Smooth muscle cell (in vitro differentiated cells): ENCODE measurements around the gene TMEM260. TPM values are rescaled to one million over a fixed set of nuclear protein-coding genes. Genes with fewer than 3 reads are reported as not detected.

Experiments
- DNase-seq: peaks from one replicate; lab custom pipeline; 2025; ENCODE audit not compliant: unreplicated experiment; lab: John Stamatoyannopoulos, UW
- H2AFZ ChIP-seq: fragments of 200-600 bp; sonication (generic); 2 replicates; pipeline ENCODE4 v1.6.0; 2016; ENCODE audit warnings: antibody characterized with exemption, low read depth, mild to moderate bottlenecking
- H3F3A ChIP-seq: fragments of 200-600 bp; sonication (generic); 2 replicates; pipeline ENCODE4 v1.6.0; 2017; ENCODE audit warnings: antibody characterized with exemption, low read depth
- H3K27ac ChIP-seq: fragments of 200-600 bp; sonication (generic); 2 replicates; pipeline ENCODE4 v1.5.1; 2016; ENCODE audit warnings: low read depth, mild to moderate bottlenecking
- H3K27me3 ChIP-seq: fragments of 200-600 bp; sonication (generic); 2 replicates; pipeline ENCODE4 v1.6.1; 2016; ENCODE audit warnings: low read depth, mild to moderate bottlenecking
- H3K36me3 ChIP-seq: fragments of 200-600 bp; sonication (generic); 2 replicates; pipeline ENCODE4 v1.5.1; 2016; ENCODE audit warnings: low read depth
- H3K4me1 ChIP-seq: fragments of 200-600 bp; sonication (generic); 2 replicates; pipeline ENCODE4 v1.5.1; 2016; ENCODE audit warnings: low read depth
- H3K4me2 ChIP-seq: fragments of 200-600 bp; sonication (generic); 2 replicates; pipeline ENCODE4 v1.6.0; 2016; ENCODE audit warnings: mild to moderate bottlenecking
- H3K4me3 ChIP-seq: fragments of 200-600 bp; sonication (generic); 2 replicates; pipeline ENCODE4 v1.5.1; 2016; ENCODE audit warnings: mild to moderate bottlenecking
- H3K79me2 ChIP-seq: fragments of 200-600 bp; sonication (generic); 2 replicates; pipeline ENCODE4 v1.6.0; 2016; ENCODE audit warnings: low read depth, mild to moderate bottlenecking
- H3K9ac ChIP-seq: fragments of 200-600 bp; sonication (generic); 2 replicates; pipeline ENCODE4 v1.6.0; 2016; ENCODE audit warnings: low read depth
- H3K9me3 ChIP-seq: fragments of 200-600 bp; sonication (generic); replicated peaks from 2 replicates; pipeline ENCODE4 v1.5.1; 2016; ENCODE audit warnings: low read depth
- H4K20me1 ChIP-seq: fragments of 200-600 bp; sonication (generic); 2 replicates; pipeline ENCODE4 v1.6.0; 2016; ENCODE audit warnings: low read depth
- CTCF ChIP-seq: fragments of 200-600 bp; sonication (generic); IDR thresholded peaks from 2 replicates; pipeline ENCODE4 v1.5.1; 2017; ENCODE audit warnings: borderline replicate concordance, mild to moderate bottlenecking, antibody characterized with exemption; ENCODE audit not compliant: insufficient read depth, poor library complexity, severe bottlenecking
- WGBS: methylation state at CpG from one replicate; pipeline ENCODE4 v1.1.7; 2016; ENCODE audit warnings: low lambda C conversion rate; 5-methylcytosine and 5-hydroxymethylcytosine counted together
- polyA plus RNA-seq: library from polyadenylated mRNA; unstranded; fragments of >200 nt; fragmentation: Nextera tagmentation; extraction: Ambion mirVana; gene quantifications from 2 replicates; pipeline ENCODE4 v1.2.1, GENCODE V29; 2016
- total RNA-seq: library from RNA; depleted of rRNA; stranded (reverse); fragments of >200 nt; gene quantifications from 2 replicates; pipeline ENCODE4 v1.2.3, GENCODE V29; 2014

Gene TMEM260
- total and polyA plus RNA-seq, 2 experiments from 2014 or later: 10.5 to 16.0 TPM

- 81% methylated on average over 6 of the region's 6 CpGs for WGBS
- Histone ChIP-seq H3K27me3 (no peaks in the 10 kb centered on the region), H3K27ac (no peak overlapping the region)
Observed at GRCh38 chr14:56648508-56649301, 69.1 kb downstream of the TMEM260 start.

GRCh38 chr14:56649382-56649781, 69.8 kb downstream of the TMEM260 start:
- Histone ChIP-seq H3K9ac (no peak overlapping the region), H3K4me1 (peaks cover 26% of the 10 kb centered on the region), H3F3A (no peaks in the 10 kb centered on the region), H3K27me3 (no peaks in the 10 kb centered on the region), H3K79me2 (no peaks in the 10 kb centered on the region), H2AFZ (no peak overlapping the region), H3K27ac (no peak overlapping the region), H3K4me2 (no peak overlapping the region), H4K20me1 (no peaks in the 10 kb centered on the region), H3K9me3 (peaks cover 3% of the 10 kb centered on the region), H3K4me3 (no peak overlapping the region), H3K36me3 (no peaks in the 10 kb centered on the region)
- 98% methylated on average over 3 of the region's 3 CpGs for WGBS
- no peak for DNase-seq
- TF ChIP-seq CTCF: no peak

More at GRCh38 chr14:56648508-56649301, 69.1 kb downstream of the TMEM260 start:
- Histone ChIP-seq H3F3A (no peaks in the 10 kb centered on the region), H3K4me2 (no peak overlapping the region), H3K4me1 (peaks cover 26% of the 10 kb centered on the region), H2AFZ (no peak overlapping the region), H3K36me3 (no peaks in the 10 kb centered on the region), H3K9ac (no peak overlapping the region), H3K4me3 (no peak overlapping the region), H3K9me3 (peaks cover 3% of the 10 kb centered on the region), H3K79me2 (no peaks in the 10 kb centered on the region), H4K20me1 (no peaks in the 10 kb centered on the region)
- DNase-seq: no peak
- TF ChIP-seq CTCF: no peak

GRCh38 chr14:56650048-56650447, 70.5 kb downstream of the TMEM260 start:
- Histone ChIP-seq H3K36me3 (no peaks in the 10 kb centered on the region), H3K9me3 (peaks cover 3% of the 10 kb centered on the region), H3K4me2 (no peak overlapping the region), H3K4me3 (no peak overlapping the region), H3K79me2 (no peaks in the 10 kb centered on the region), H4K20me1 (no peaks in the 10 kb centered on the region), H3K27me3 (no peaks in the 10 kb centered on the region), H2AFZ (no peak overlapping the region), H3F3A (no peaks in the 10 kb centered on the region), H3K4me1 (peaks cover 26% of the 10 kb centered on the region), H3K9ac (no peak overlapping the region), H3K27ac (no peak overlapping the region)
- WGBS: 96% methylated on average over 9 of the region's 9 CpGs
- TF ChIP-seq CTCF: no peak
- no peak for DNase-seq

- no peak for DNase-seq
- Histone ChIP-seq H3K4me2 (no peak overlapping the region), H3K4me1 (peaks cover 25% of the 10 kb centered on the region), H3K79me2 (no peaks in the 10 kb centered on the region), H3K9me3 (peaks cover 3% of the 10 kb centered on the region), H3K36me3 (no peaks in the 10 kb centered on the region), H3K9ac (no peak overlapping the region), H3K4me3 (no peak overlapping the region), H3K27me3 (no peaks in the 10 kb centered on the region), H4K20me1 (no peaks in the 10 kb centered on the region), H3F3A (no peaks in the 10 kb centered on the region), H3K27ac (no peak overlapping the region), H2AFZ (no peak overlapping the region)
- no peak for TF ChIP-seq CTCF
Observed at GRCh38 chr14:56650979-56651378, 71.4 kb downstream of the TMEM260 start.
